ENCODE results near the gene PRSS53. TPM values are rescaled to one million over a fixed set of nuclear protein-coding genes. Genes with fewer than 3 reads are reported as not detected.

The PRSS53 gene
- total and polyA plus RNA-seq, 2 experiments from 2014 or later: 0.36 to 2.7 TPM

GRCh38 chr16:31125844-31126243 lies 37.1 kb upstream of the PRSS53 start:
- no peak overlapping the region for H3K4me3 ChIP-seq
- H4K20me1 ChIP-seq (replicated peaks; ENCODE audit: insufficient read depth): no peaks in the 10 kb centered on the region; the same call in 1 of the 2 replicates
- H3K4me1 ChIP-seq (ENCODE audit: insufficient read depth): peaks cover 4% of the 10 kb centered on the region; the same call in 1 of the 2 replicates
- no peaks in the 10 kb centered on the region; the same call in 1 of the 2 replicates for H3F3A ChIP-seq (replicated peaks; ENCODE audit: low read depth)
- peaks cover 10% of the 10 kb centered on the region for H3K4me1 Mint-ChIP-seq
- no peaks in the 10 kb centered on the region for H3K9me2 ChIP-seq (ENCODE audit: insufficient read depth)
- peaks cover 39% of the 10 kb centered on the region for H3K36me3 Mint-ChIP-seq (ENCODE audit: low read depth)
- H3K79me2 ChIP-seq (replicated peaks; ENCODE audit: insufficient read depth): no peaks in the 10 kb centered on the region
- no peak for ATAC-seq
- H3K4me3 Mint-ChIP-seq: no peak overlapping the region
- H3K36me3 ChIP-seq (ENCODE audit: insufficient read depth): peaks cover 23% of the 10 kb centered on the region
- no peak for TF ChIP-seq ZNF331 (CRISPR knock-in tag; IDR thresholded peaks at IDR 0.05; ENCODE audit: low read depth)
- no peak for TF ChIP-seq ZNF114 (CRISPR knock-in tag; IDR thresholded peaks at IDR 0.05)
- TF ChIP-seq CTCF (conservative IDR thresholded peaks at IDR 0.05; ENCODE audit: low read depth in 2 of 2): no peak
- no peak for TF ChIP-seq EZH2 (IDR thresholded peaks at IDR 0.05; ENCODE audit: low read depth, unreplicated experiment)
- no peak for TF ChIP-seq STAT1 (IDR thresholded peaks at IDR 0.05; ENCODE audit: unreplicated experiment)
- TF ChIP-seq POLR2AphosphoS5 (IDR thresholded peaks at IDR 0.05; ENCODE audit: low read depth): no peak
- TF ChIP-seq JUNB (IDR thresholded peaks at IDR 0.05; ENCODE audit: unreplicated experiment): no peak
- TF ChIP-seq ZNF462 (CRISPR knock-in tag; IDR thresholded peaks at IDR 0.05): no peak
- H3K27me3 ChIP-seq (ENCODE audit: insufficient read depth): no peaks in the 10 kb centered on the region
- H3K27ac Mint-ChIP-seq: peak overlapping the region; percentile 30; the same call in 1 of the 2 replicates
- H3K4me2 ChIP-seq: no peak overlapping the region
- no peak overlapping the region for H2AFZ ChIP-seq
- no peak overlapping the region for H3K27ac ChIP-seq (ENCODE audit: low read depth)
- peaks cover 5% of the 10 kb centered on the region for H3K27me3 Mint-ChIP-seq (ENCODE audit: insufficient read depth, low read depth, poor library complexity)
- DNase-seq (ENCODE audit: low spot score): no peak
- peaks cover 2% of the 10 kb centered on the region; the same call in 1 of the 3 replicates for H3K9me3 Mint-ChIP-seq
